Stimulated activated CD8-positive, alpha-beta memory T cell treated with anti-CD3 and anti-CD28 coated beads, Interleukin-4, amount 100 ng/mL, for 1 hour (primary cell): ENCODE measurements around the gene GIMAP8.

Experiments
- DNase-seq, 2 donors: peaks; one replicate each; pipeline ENCODE4 v3.0.0-alpha.2; 2020; ENCODE audit warnings: low read depth in 2 of 2, low spot score in 1 of 2

The GIMAP8 gene

DNA sequence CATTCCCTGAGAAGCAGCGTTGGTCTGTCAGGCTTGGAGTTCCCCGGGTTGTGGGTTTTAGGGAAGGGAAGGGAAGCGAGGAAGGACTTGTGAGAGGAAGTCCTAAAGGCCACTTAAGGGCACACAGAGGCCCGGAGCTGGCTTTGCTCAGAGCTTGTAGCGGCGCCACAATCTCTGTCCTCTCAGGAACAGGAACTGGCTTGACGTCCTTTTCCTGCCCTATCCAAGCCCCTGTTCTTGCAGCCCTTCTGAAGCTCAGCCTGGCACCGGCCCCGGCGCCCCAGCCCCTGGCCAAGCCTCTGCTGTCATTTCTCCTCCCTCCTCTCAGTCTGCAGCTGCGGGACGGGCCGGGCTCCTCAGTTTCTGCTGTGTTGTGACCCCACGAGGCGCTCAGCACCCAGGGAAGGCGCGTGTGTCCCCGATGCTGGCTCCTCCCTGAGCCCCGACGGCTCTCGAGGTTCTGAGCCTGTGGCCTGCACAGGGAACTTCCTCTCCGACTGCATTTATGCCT is at the start of gene GIMAP8:
Gene GIMAP8 (plus strand): TSS at position 140 of the 511 bp plus-strand sequence. CDS start 16,069 bp downstream, outside the sequence.
- no peak for DNase-seq

DNA sequence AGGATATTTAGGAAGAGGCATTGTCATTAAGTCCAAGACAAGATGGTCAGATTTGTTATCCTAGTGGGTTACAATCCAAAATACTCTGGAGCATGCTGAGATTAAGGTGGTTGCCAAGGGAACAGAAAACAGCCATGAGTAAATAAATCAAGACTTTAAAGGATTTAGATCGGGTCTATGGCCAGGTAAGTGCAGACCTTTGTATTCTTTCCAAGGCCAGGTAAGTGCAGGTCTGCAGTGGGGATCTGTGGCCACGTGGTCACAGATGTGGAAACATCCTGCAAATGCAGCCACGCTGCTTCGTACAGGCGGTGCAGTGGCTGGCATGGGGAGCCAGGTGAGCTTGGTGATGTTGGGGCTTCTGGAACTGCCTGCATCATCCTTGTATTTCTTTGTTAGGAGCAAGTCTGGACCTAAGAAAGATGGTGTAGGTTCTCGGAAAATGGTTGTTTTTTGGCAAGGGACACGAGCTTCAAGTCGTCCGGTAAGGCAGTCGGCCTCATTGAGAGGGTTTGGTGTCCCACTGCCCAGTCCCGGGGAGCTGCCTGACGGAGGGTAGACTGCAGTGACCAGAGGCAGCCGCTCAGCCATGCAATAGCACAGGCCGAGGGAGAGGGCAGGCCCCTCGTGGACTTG is 49.5 kb upstream of the GIMAP8 start:
- DNase-seq: no peak

- no peak for DNase-seq
Measured at GRCh38 chr7:150401424-150401790, 49.0 kb upstream of the GIMAP8 start.

DNA sequence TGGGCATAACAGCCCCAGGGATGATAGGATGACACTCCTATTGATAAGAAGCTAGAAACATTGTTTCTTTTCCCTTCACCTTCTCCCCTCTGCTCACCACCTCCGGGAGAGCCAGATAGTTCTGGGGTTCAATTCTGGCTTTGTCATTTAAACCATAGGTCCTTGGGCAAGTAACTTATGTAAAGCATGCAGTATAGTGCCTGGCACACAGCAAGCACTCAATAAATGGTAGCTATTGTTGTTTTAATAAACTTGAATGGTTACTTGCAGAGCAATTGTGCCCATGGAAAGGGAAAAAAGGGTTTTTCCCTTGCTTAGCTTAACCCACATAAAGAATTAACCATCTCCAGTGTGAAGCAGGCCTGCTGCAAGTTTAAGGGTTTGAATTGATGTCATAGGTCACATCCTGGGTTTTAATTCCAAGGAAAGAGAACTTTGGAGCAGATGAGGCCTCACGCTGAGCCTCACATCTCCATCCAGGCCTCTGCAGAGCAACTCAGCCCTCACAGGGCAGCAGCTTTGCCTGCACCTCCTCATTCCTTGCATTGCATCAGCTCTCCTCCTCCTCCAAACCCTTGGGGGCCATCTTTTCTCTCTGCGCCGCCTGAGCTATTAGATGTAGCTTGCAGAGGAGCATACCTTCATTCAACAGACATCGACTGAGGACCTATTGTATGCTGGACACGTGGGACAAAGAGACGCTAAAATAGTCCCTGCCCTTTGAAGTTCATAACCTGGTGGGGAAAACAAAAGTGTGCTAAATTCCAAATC is 48.4 kb upstream of the GIMAP8 start:
- no peak for DNase-seq

DNA sequence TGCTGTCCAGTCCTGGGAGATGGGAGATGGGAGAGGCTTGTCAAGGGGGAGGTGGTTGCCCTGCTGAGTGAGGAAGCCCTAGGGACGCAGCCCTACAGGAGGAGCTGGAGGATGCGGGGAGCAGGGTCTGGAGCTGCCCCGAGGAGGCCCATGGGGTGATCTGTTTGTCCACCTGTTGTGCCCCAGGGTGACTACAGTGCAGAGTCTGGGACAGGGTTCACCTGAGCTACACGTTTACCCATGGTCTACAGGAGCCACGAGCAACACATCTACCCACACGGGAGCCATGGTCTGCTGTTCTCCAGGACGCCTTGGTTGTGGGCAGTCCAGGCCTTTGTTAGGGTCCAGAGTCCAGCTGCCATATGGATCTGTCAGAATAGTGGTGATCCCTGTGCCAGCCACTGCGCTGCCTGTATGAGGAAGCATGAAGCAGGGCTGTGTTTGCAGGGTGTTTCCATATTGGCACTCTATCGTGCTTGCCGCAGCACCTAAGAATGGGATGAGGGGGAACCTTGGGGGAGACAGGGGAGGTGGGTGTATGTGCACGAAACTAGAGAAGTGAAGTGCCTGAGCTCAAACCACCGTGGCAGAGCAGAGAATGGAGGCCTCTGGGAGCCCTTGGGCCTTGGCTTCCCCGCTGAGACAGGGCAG is 47.6 kb upstream of the GIMAP8 start:
- no peak for DNase-seq

DNA sequence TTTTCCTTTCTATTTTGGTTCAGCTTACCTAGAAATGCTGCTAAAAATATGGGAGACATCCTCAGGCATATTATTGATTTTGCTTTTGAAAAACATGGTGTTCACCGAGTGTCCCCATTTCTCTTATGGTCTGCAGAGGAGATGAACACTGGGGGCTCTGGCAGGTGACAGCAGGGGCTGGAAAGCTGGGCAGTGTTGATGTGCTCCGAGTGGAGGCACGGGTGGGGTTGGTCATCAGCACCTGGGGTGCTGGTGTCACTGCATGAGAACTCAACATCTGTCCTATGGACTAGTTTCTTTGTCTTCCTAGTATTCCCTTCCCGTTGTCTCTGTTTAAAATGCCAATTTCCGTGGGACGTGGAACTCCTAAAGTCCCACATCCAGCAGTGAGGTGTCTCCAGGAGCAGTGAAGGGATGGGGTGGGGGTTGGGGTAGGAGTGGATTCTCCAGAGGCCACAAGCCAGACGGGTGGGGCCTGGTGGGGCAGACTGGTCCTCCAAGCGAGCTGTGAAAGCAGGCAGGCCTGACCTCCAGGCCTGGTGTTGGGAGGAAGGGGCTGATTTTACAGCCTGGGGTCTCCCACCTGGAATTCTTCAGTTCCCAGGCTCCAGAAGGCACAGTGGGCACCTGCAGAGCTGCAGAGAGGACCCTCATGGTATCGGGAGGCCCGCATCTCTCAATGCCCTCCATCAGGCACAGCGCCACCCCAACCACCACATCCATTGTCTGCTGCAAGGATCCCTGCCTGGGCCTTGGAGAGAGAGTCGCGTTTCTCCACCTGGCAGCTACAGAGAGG is 46.9 kb upstream of the GIMAP8 start:
- DNase-seq: no peak

GRCh38 chr7:150404172-150404804 is 46.1 kb upstream of the GIMAP8 start:
- DNase-seq: no peak

DNA sequence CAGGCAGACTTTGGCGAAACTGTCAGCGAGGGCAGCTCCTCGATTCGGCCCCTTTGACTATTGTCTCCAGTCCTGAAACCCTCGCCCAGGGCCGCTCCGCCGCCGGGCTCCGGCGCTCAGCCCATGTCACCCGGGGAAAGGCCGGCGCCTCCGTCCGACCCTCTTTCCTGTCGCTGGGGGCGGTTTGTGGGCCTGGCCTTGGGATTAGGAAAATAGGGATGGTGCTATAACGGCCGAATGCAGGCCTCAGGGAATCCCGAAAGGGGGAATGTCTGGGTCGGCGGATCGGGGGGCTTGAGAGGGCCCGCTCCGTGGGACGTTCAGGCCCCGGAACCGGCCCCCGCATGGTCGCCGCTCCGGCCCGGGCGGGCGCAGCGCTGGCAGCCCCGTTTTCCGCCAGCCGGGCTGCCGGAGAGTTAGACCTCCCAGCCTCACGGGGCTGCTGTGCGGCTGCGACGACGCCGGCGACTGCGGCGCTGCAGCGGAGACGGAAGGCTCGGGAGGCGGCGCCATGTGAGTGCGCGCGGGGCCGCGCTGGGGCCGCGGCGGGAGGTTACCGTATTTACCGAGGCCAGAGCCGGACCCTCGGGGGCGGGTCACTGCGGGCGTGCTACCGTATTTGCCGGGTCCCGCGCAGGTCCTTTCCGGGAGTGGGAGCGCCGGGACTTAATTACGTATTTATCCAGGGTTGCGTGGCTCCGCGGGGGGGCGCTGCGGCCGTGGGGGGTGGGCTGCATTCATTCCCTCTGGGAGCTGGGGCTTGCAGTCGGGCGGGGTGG is 45.4 kb upstream of the GIMAP8 start:
- peak; percentile 38 to 44 for DNase-seq

DNA sequence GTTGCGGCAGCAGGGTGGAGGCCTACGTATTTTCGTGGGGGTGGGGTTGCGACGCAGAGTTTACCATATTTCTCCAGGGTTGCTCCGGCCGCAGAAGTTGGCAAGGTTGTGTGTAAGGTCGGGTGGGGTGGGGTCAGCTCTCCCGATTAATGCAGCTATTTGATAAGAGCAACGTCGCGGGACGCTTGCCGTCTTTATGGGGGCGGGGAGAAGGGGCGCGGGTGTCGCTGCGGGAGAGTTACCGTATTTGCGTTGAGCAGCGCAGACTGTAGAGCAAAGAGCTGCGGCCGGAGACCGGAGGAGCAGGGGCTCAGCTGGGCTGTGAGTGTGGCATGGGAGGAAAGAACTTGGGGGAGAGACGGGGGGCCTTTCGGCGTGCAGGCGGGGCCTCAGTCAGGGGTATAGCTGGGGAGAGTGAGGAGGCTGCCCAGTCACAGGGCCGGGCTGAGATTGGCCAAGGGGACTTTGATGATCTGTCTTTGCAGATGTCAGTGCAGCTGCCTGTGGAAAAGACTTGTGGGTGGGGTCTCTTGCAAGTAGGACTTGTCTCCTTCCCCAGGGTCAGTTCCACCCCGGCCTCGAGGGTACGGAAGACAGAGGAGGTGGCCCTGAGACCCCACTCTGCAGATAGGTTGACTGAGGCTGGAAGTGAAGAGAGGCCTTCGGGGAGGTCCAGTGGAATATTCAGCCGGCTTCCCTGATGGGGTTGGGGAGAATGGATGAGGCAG is 44.7 kb upstream of the GIMAP8 start:
- no peak for DNase-seq

GRCh38 chr7:150406312-150406566 is 44.2 kb upstream of the GIMAP8 start:
- no peak for DNase-seq

- DNase-seq: no peak
Measured at GRCh38 chr7:150406567-150407421, 43.6 kb upstream of the GIMAP8 start.

- no peak for DNase-seq
Measured at GRCh38 chr7:150407588-150408392, 42.6 kb upstream of the GIMAP8 start.

- DNase-seq: no peak
Measured at GRCh38 chr7:150408393-150409299, 41.8 kb upstream of the GIMAP8 start.

GRCh38 chr7:150409300-150410030 is 41.0 kb upstream of the GIMAP8 start:
- DNase-seq: no peak

DNA sequence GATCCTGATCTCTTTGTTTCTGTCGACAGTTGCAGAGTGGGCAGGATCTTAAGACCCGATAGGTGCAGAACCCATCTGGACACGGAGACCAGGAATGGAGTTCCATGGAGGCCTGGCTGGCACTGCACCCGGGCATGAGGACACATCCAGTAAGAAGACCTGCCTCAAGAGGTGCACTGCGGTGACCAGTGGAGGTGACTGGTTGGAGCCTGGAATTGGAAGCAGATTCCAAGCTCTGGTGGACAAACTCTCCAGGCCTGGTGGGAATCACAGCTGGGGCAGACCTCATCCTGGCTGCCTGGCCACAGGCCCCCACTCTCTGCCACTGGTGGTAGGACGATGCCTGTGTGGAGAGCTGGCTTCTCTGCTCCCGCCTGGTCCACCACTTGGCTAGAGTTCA is 40.3 kb upstream of the GIMAP8 start:
- no peak for DNase-seq

DNA sequence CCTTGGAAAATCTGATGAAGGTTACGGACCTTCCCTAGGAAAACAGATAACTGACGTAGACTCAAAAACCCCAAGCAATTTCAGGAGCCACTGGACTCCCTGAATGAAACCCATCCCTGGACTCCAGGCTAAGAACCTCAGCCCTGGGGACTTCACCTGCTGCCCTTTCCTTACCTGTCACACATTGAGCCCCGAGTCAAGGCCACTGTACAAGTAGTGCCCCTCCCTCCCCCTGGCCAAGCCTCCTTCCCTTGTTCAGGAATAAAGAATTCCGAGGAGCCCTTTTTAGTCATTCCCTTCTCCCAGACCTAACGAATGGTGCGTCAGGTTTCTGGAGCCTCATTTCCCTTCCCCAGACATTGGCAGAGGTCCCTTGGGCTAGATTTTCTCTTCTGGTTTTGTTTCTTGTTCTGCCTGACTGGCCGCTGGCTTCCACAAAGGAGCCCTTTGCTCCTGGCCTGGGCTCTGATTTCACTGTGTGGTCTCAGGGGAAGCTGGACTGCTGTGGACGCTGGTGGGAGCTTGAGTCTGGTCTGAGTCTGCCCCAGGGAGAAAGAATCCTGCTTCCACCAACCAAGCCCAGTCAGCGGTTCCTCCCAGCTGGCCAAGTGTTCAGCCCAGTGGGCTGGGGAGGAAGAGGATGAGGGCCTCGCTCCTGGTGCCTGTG is 39.6 kb upstream of the GIMAP8 start:
- no peak for DNase-seq
